Skin of body (tissue), 2 donors: ENCODE results near the gene CLTCL1. TPM values are rescaled to one million over a fixed set of nuclear protein-coding genes. Genes with fewer than 3 reads are reported as not detected.
"Not testable (repeated sequence)": the region's sequence is repeated elsewhere in the genome, so short reads cannot be mapped to it uniquely, and the experiment has no call there.

ENCODE experiments used
- DNase-seq: peaks from one replicate; lab custom pipeline; 2025; lab: John Stamatoyannopoulos, UW
- total RNA-seq: library from RNA; depleted of rRNA; stranded (reverse); fragments of >200 nt; gene quantifications from one replicate; pipeline ENCODE4 v1.2.3, GENCODE V29; 2014

CLTCL1 gene
- total RNA-seq, result 12.3 TPM

DNA sequence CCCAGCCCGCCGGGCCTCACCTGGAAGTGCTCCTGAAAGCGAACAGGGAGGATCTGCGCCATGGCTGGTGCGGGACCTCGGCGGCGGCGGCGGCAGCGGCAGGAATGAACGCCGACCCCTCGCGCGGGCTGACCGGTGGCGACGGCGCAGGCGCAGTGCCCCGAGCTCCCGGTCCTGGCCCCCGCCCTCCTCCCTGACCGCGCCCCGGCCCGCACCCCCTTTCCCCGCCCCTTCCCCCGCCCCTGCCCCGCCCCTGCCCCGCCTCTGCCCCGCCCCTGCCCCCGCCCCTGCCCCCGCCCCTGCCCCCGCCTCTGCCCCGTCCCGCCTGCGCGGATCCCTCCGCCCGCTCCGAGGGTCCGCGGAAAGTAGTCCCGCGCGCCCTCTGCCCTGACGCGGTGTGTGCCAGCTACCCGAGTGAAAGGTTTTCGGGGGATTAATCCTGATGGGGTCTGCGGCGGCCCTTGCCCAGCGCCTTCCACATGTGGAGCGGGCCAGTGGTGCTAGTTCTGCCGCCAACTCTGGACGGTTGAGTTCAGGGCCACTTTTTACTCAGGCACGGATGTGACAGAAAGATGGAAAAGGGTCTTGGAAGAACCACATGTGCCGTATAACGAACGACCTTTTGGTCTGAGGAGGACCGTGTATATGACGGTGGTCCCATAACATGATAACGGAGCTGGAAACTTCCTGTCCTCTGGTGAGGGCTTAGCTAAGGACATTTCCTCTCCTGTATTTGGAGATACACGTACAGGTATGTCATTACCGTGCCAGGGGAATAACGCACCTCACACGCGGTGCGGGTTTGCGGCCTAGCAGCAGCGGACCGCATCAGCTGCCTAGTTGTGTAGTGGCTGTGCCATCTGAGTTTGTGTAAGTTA is at the start of gene CLTCL1:
Gene CLTCL1 (minus strand): TSS at position 140 of the 878 bp plus-strand sequence. CDS start 78 bp downstream, at position 62.
- DNase-seq, result peak; percentile 85

DNA sequence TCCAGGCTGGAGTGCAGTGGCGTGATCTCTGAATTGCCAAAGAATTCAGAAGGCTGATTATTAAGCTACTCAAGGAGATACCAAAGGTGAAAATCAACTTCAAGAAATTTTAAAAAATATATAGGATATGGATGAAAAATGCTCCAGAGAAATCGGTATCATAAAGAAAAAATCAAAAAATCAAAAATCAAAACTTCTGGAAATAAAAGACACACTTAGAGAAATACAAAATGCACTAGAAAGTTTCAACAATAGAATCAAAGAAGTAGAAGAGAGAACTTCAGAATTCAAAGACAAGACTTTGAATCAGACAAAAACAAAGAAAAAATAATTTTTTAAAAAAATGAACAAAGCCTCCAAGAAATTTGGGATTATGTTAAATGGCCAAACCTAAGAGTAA is 45.6 kb upstream of the CLTCL1 start:
- no peak for DNase-seq

DNA sequence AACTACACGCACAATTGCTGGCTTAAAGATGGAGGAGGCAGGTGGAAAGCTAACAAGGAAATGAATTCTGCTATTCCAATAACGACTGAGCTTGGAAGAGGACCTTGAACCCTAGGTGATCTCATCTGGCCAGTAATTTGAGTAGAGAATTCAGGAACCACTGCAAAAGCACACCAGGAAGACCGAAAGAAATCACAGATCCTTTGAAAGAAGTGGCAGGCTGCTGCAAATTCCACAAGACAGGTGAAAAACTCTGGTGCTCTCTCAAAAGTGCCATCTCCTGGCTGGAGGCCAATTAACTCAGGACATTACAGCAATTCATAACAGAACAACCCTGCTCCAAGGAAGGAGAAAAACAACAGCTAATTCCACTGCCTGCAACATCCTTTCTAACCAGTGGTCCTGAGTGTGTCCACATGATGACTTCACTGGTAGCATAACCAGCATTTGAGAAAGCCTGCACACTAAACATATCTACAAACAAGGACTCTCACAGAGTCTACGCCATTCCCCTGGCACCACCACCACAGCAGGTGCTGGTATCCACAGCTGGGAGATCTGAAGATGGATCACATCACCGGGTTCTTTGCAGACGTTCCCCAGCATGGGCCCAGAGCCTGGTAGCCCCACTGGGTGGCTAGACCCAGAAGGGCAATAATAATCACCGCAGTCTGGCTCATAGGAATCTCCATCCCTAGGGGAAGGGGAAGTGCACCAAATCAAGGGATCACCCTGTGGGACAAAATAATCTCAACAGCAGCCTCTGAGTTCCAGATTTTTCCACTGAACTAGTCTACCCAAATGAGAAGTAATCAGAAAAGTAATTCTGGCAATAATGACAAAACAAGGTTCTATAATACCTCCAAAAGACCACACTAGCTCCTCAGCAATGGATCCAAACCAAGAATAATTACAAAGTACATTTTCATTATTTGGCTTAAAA is 44.9 kb upstream of the CLTCL1 start:
- DNase-seq, result no peak

DNA sequence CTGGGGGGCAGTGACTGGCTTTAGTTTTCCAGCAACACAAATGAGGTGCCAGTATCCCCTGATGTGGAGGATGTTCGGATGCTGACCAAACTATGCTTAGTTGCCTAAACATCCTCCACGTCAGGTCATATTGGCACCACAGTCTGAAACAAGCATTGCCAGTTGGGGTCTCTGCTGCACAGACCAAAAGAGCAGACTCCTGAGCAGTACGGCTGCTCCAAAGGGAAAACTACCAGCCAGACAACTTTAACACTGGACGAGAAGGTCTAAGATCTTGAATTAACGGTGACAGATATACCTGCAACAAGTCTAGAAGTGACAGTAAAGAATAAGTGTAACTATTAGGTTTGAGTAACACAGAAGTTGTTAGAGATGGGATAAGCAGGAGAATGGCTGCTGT is 40.5 kb upstream of the CLTCL1 start:
- DNase-seq, result no peak

DNA sequence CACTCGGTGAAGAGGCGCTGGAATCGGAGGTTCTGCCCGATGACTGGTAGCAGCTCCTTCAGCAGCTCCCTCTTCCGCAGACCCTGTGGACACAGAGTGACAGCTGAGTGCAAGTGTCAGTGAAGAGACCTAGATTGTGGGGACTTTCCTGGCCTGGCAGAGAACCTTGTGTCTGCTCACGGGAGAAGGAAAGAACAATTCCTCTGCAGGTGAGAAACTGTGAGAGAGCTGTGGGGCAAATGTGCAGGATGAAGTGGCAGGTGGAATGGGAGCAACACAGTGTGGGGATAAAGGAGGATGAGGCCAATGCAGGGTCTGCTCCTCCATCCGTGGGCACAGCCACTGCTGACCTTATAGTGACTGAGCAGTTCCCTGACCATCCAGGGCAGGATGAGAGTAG is 40.0 kb upstream of the CLTCL1 start:
- no peak for DNase-seq

DNA sequence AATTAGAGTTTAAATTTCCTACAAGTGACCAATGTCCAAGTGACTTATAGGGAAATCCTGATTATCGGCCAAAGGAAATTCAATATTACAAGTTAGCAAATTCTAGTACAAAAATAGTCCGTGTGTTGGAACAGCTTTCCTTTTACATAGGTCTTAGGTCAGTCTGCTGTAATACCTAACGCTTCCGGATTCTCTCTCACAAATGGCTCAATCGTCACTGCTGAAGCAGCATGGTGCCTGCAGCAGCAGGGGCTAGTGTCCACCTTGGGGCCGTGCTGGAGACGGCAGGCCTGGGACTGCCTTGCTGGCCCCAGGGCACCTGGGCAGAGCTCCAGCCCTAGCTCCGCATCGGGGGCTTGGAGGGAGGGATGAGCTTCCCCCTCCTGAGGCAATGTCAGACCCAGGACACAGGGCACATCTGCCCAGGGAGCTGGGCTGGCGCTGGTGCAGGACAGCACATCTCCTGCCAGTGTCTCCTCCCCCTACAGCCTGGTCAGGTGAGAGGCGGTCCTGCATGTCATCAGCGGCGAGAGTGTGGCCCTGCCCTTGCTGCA is 39.4 kb upstream of the CLTCL1 start:
- no peak for DNase-seq

DNA sequence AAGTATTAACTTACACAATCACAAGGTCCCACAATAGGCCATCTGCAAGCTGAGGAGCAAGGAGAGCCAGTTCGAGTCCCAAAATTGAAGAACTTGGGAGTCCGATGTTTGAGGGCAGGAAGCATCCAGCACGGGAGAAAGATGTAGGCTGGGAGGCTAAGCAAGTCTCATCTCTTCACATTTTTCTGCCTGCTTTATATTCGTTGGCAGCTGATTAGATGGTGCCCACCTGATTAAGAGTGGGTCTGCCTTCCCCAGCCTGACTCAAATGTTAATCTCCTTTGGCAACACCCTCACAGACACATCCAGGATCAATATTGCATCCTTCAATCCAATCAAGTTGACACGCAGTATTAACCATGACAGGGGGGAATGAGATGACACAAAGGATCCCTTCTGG is 38.7 kb upstream of the CLTCL1 start:
- not testable (repeated sequence) for DNase-seq

DNA sequence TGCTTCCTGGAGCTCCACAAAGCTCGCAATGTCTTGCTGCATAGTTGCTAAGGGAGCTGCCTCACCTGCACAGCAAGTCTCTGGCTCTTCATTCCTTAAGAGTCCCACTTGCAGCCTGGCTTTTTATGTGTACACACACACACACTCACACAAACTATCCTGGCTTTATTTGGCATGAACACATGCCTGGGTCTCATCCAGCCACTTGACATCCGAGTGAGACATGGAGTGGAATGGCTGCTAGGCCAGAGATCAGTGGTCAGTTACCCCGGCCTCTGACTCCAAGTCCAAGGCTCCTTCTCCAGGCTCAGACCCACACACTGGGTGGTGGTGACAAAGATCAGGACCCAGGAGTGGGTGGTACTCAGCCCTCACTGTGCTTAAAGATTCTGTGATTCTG is 37.9 kb upstream of the CLTCL1 start:
- DNase-seq, result no peak

DNA sequence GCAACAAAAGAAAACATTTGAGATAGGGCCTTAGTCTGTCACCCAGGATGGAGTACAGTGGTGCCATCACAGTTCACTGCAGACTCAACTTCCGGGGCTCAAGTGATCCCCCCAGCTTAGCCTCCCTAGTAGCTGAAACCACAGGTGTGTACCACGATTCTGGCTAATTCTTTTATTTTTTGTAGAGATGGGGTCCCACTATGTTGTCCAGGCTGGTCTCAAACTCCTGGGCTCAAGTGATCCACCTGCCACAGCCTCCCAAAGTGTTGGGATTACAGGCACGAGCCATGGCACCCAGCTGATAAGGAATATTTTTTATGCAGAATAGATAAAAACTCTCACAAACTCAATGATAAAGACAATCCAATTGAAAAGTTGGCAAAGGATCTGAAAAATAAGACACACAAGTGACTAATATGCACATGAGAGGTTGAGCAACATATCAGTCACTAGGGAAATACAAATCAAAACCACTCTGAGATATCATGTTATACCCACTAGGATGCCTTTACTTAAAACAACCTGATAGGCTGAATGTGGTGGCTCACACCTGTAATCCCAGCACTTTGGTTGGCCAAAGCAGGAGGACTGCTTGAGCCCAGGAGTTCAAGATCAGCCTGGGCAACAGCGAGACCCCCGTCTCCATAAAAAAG is 33.9 kb upstream of the CLTCL1 start:
- no peak for DNase-seq

DNA sequence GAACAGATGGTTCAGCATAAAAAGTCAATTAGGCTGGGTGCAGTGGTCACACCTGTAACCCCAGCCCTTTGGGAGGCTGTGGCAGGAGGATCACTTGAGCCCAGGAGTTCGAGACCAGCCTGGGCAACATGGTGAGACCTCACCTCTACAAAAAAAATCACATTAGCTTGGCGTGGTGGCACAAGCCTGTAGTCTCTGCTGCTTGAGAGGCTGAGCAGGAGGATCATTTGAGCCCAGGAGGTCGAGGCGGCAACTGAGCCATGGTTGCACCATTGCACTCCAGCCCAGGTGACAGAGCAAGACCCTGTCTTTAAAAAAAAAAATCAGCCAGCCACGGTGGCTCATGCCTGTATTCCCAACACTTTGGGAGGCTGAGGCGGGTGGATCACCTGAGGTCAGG is 31.9 kb upstream of the CLTCL1 start:
- not testable (repeated sequence) for DNase-seq

DNA sequence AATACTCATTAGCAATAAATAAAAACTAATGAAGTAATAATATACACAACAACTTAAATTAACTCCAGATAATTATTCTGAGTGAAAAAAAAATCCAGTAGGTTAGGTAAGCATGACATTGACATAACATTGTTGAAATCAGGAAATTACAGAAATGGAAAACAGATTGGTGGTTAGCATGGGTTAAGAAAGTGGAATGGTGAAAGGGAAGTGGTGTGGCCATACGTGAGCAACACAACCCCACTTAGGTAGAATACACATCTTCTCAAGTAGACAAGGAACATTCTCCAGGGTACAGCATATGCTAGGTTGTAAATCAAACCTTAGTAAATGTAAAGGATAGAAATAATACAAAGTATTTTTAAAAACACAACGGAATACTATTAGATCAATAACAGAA is 30.2 kb upstream of the CLTCL1 start:
- DNase-seq, result no peak

DNA sequence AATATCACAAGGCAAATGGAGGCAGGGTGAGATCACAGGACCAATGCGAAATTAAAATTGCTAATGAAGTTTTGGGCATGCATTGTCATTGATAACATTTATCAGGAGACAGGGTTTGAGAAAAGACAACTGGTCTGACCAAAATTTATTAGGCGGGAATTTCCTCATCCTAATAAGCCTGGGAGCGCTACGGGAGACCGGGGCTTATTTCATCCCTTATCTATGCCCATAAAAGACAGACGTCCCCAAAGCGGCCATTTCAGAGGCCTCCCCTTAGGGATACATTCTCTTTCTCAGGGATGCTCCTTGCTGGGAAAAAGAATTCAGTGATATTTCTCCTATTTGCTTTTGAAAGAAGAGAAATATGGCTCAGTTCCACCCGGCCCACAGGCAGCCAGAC is 28.6 kb upstream of the CLTCL1 start:
- not testable (repeated sequence) for DNase-seq

DNA sequence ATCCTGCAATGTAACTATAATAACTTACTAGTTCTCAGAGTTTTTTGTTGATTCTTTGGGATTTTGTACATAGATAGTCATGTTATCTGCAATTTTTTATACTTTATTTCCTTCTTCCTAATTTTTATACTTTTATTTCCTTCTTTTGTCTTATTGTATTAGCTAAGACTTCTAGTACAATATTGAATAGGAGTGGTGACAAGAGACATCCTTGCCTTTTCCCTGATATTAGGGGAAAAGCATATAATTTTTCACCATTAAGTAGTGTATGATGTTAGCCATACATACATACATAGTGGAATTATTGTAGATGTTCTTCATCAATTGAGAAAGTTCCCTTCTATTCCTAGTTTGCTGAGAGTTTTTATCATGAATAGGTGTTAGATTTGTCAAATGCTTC is 27.8 kb upstream of the CLTCL1 start:
- no peak for DNase-seq

DNA sequence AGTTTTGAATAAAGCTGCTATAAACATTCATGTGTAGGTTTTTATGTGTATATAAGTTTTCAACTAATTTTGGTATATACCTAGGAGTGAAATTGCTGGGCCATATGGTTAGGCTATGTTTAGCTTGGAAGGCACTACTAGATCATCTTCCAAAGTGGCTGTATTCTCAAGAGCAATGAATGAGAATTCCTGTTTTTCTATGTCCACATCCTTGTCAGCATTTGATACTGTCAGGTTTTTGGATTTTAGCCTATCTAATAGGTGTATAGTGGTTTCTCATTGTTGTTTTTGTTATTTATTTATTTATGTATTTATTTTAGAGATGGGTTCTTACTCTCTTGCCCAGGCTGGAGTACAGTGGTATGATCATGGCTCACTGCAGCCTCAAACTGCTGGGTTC is 26.3 kb upstream of the CLTCL1 start:
- no peak for DNase-seq

DNA sequence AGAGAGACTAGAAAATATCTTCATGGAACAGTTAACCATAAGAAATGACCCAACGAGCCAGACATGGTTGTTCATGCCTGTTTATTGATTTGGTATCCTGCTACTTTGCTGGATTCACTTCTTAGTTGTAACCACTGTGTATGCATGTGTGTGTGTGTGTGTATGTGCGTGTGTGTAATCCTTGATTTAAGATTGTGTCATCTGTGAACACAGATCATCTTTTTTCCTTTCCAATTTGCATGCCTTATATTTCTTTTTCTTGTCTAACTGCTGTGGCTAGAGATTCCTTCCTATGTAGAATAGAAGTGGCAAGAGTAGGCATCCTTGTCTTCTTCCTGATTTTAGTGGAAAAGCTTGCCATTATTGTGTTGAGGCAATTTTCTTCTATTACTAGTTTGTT is 16.4 kb upstream of the CLTCL1 start:
- no peak for DNase-seq

DNA sequence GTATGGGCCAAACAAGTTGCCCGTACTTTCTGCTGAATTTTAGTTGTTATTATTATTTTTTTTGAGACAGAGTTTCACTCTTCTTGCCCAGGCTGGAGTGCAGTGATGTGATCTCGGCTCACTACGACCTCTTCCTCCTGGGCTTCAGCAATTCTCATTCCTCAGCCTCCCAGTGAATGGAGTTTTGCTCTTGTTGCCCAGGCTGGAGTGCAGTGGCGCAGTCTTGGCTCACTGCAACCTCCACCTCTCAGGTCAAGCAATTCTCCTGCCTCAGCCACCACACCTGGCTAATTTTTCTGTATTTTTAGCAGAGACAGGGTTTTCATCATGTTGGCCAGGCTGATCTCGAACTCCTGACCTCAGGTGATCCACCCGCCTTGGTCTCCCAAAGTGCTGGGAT is 15.0 kb upstream of the CLTCL1 start:
- not testable (repeated sequence) for DNase-seq

DNA sequence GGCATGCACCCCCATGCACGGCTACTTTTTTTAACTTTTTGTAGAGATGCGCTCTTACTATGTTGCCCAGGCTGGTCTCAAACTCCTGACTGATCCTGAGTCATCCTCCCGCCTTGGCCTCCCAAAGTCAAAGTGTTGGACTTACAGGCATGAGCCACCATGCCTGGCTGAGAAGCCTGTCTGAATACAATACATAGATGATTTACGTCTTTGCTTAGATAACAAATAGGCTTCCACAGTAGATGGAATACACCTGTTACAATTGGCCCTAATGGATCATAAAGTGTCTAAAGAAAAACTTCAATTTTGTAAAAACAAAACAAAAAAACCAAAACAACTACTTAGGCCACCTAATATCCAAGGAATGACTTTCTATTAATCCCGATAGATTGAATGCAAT is 13.0 kb upstream of the CLTCL1 start:
- DNase-seq, result no peak

DNA sequence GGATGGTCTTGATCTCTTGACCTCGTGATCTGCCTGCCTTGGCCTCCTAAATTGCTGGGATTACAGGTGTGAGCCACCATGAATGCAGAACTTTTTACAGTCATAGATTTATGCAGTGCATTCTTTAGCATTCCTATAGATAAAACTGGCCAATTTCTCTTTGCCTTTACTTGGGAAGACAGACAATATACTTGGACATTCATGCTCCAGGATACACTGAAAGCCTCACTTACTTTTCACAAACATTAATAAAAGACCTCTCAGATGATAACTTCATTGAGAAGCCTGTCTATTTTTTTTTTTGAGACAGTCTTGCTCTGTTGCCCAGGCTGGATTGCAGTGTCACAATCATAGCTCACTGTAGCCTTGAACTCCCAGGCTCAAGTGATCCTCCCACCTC is 12.3 kb upstream of the CLTCL1 start:
- DNase-seq, result no peak

DNA sequence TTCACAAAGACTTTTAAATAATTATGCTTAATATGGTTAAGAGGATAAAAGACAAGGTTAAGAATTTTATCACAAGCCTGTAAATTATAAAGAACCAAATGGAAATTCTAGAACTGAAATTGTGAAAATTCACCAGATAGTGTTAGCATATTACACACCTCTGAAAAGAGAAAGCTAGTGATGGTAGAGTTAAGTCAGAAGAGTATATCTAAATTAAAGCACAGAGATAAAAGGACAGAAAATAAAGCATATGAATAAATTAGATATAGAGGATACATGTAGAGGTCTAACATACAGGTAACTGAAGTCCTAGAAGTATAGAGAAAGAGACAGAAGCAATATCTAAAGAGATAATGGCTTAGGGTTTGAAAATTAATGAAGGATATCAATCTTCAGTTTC is 4.2 kb upstream of the CLTCL1 start:
- no peak for DNase-seq

DNA sequence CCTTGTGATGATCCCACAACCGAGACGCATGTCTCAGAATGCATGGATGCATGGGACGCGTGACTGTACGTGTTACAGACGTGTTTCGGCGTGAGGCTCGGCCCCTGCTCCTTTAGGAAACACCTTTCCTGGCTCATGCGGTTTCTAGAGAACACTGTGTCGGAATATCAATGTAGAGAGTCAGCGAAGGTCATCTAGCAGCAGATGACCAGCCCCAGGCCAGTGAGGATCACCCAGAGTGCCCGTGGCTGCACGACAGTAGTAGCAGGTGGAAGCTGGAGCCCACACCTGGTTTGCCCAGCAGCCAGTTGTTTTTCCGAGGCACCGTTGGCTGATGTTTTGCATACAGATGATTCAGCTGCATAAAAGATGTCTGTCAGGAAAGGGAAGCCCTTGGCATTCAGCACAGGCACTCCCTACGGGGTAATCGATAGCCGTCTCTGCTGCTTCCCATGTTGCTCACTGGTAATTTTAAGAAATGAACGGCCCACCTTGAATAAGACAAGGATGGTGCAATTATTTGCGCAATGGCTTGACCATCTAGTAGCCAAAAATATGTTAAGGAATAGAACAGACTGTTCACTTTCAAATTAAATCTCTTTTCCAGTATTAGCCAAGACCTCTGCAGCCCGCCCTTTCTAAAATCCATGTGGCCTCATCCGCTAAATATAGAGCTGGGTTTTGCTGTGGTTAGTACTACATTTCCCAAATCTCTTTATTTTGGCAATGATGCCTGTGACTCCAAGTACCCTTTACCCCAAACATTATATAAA is 1.1 kb upstream of the CLTCL1 start:
- peak; percentile 4 for DNase-seq

DNA sequence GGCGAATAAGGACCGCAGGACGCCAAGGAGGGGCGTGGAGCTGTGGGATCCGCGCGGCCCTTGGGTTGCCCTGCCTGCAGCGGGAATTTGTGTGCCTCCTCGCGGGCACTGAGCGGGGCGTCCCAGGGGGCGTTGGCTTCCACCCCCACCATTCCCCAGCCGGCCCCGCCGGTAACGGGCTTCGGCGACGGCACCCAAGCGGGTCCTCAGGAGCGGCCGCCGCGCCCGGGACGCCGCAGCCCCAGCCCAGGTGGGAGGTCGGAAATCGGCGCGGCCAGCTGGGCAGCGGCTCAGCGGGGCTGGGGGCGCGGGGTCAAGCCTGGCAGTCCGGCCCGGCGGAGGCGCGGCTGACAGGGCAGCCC is 320 bp downstream of the CLTCL1 start:
- DNase-seq, result no peak
